Glutamatergic neuron (in vitro differentiated cells): ENCODE measurements around the gene TCFL5. TPM values are rescaled to one million over a fixed set of nuclear protein-coding genes. Genes with fewer than 3 reads are reported as not detected.

Experiments
- DNase-seq: peaks from one replicate; pipeline ENCODE4 v3.0.0; 2022
- H3K27ac Mint-ChIP-seq: one replicate; pipeline ENCODE4 v1.8.0; 2020; ENCODE audit warnings: mild to moderate bottlenecking, mixed read lengths, inconsistent platforms; ENCODE audit not compliant: unreplicated experiment
- H3K27me3 Mint-ChIP-seq: one replicate; pipeline ENCODE4 v1.8.0; 2020; ENCODE audit warnings: mild to moderate bottlenecking, moderate library complexity, mixed read lengths, inconsistent platforms; ENCODE audit not compliant: unreplicated experiment
- H3K36me3 Mint-ChIP-seq: one replicate; pipeline ENCODE4 v1.8.0; 2020; ENCODE audit warnings: mild to moderate bottlenecking, mixed read lengths, inconsistent platforms; ENCODE audit not compliant: unreplicated experiment
- H3K4me1 Mint-ChIP-seq: one replicate; pipeline ENCODE4 v1.8.0; 2020; ENCODE audit warnings: mild to moderate bottlenecking, low read depth, mixed read lengths, inconsistent platforms; ENCODE audit not compliant: unreplicated experiment
- H3K4me3 Mint-ChIP-seq: one replicate; pipeline ENCODE4 v1.8.0; 2020; ENCODE audit warnings: mild to moderate bottlenecking, mixed read lengths, inconsistent platforms; ENCODE audit not compliant: unreplicated experiment
- H3K9me3 Mint-ChIP-seq: one replicate; pipeline ENCODE4 v1.8.0; 2020; ENCODE audit warnings: mild to moderate bottlenecking, moderate library complexity, mixed read lengths, inconsistent platforms; ENCODE audit not compliant: unreplicated experiment
- total RNA-seq: library from RNA; stranded (reverse); fragmentation: NEBNext Ultra II Directional; extraction: Animal tissue kit (Norgen Biotek cat#: 25700); gene quantifications from one replicate; pipeline ENCODE4 v1.2.1, GENCODE V29; 2021; ENCODE audit not compliant: unreplicated experiment
- TF ChIP-seq, protein P1 (sequence below): fragments of 200-600 bp; sonication (generic); IDR thresholded peaks from one replicate; pipeline ENCODE4 v1.5.0; 2021; ENCODE audit not compliant: partially characterized antibody, unreplicated experiment

The TCFL5 gene
- total RNA-seq, 1 donor from 2014 or later = 12.6 TPM

DNA sequence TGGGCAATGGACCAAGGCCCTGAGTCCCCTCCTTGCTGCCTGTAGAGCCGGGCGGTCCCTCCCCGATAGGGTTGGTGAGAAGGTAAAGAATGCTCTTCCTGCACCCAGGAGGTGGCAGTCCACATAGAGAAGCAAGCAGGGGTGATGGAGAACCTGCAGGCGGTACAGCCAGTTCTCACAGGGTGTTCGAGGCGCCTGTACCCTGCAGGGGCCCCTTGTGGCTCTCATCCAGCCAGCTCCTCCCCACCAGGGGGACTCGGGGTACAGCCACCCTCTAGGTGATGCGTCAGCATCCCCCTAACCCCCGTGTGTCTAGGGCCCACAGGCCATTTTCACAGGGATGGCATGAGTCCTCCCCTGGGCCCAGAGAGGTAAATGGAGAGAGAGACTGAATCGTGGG, 49.9 kb downstream of the TCFL5 start:
- Mint-ChIP-seq H3K4me3 (no peak overlapping the region), H3K36me3 (no peaks in the 10 kb centered on the region), H3K9me3 (no peaks in the 10 kb centered on the region), H3K4me1 (peaks cover 2% of the 10 kb centered on the region), H3K27ac (no peak overlapping the region), H3K27me3 (peaks cover 6% of the 10 kb centered on the region)
- TF ChIP-seq, protein P1, sequence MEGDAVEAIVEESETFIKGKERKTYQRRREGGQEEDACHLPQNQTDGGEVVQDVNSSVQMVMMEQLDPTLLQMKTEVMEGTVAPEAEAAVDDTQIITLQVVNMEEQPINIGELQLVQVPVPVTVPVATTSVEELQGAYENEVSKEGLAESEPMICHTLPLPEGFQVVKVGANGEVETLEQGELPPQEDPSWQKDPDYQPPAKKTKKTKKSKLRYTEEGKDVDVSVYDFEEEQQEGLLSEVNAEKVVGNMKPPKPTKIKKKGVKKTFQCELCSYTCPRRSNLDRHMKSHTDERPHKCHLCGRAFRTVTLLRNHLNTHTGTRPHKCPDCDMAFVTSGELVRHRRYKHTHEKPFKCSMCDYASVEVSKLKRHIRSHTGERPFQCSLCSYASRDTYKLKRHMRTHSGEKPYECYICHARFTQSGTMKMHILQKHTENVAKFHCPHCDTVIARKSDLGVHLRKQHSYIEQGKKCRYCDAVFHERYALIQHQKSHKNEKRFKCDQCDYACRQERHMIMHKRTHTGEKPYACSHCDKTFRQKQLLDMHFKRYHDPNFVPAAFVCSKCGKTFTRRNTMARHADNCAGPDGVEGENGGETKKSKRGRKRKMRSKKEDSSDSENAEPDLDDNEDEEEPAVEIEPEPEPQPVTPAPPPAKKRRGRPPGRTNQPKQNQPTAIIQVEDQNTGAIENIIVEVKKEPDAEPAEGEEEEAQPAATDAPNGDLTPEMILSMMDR = no peak
- DNase-seq = no peak

DNA sequence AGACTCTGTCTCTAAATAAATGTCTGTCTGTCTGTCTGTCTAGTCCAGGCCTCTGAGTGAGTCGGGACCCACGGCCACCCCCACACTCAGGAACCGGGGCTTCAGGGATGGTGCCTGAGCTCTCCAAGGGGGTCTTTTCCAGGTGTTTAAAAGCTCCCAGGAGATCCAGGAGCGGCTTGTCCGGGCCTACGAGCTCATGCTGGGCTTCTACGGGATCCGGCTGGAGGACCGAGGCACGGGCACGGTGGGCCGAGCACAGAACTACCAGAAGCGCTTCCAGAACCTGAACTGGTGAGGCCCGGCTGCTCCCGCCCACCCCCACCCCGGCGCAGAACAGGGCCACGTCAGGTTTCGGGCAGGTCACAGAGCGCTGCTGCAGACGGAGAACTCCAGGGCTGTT, 50.3 kb downstream of the TCFL5 start:
- H3K4me3 Mint-ChIP-seq = no peak overlapping the region
- H3K27ac Mint-ChIP-seq = no peak overlapping the region
- H3K27me3 Mint-ChIP-seq = peaks cover 7% of the 10 kb centered on the region
- H3K9me3 Mint-ChIP-seq = no peaks in the 10 kb centered on the region
- no peak for DNase-seq
- H3K36me3 Mint-ChIP-seq = no peaks in the 10 kb centered on the region
- TF ChIP-seq, protein P1 = no peak
- peaks cover 3% of the 10 kb centered on the region for H3K4me1 Mint-ChIP-seq

DNA sequence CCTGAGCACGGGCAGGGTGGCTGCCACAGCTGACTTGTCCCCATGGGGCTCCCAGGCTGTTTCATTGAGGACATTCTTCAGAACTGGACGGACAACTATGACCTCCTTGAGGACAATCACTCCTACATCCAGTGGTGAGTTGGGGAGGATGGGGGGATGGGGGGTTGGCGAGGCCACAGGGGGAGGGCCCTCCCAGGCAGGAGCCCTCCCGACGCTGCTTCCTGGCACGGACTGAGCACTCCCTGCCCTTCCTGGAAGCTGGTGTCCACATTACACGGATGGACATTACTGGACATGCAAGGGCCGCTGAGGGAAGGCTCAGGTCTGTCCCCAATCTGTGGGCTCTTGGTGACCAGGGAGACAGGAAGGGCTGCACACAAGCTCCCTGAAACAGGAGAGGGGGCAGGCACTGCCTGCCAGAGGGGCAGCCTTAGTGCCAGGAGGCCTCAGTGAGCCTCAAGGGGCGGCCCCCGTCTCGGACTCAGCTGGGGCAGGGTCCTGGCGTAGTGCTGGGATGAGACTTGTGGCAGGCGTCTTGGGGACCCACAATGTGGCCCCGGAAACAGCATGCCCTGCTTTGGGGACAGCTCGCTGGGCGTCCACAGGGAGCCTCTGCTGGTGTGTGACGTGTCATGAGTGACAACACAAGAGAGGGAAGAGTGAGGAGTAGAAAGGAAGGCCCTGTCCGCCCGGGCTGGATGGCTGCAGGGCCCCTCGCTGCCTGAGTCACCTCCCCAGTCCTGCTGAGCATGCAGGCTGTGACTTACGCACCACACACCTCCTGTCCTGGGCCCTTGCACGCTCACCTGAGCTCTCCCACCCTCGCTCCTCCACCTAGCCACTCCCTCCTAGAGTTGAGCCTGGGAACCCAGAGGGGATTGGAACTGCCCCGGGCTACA, 51.8 kb downstream of the TCFL5 start:
- no peak for DNase-seq
- no peaks in the 10 kb centered on the region for H3K36me3 Mint-ChIP-seq
- H3K27me3 Mint-ChIP-seq = peaks cover 4% of the 10 kb centered on the region

DNA sequence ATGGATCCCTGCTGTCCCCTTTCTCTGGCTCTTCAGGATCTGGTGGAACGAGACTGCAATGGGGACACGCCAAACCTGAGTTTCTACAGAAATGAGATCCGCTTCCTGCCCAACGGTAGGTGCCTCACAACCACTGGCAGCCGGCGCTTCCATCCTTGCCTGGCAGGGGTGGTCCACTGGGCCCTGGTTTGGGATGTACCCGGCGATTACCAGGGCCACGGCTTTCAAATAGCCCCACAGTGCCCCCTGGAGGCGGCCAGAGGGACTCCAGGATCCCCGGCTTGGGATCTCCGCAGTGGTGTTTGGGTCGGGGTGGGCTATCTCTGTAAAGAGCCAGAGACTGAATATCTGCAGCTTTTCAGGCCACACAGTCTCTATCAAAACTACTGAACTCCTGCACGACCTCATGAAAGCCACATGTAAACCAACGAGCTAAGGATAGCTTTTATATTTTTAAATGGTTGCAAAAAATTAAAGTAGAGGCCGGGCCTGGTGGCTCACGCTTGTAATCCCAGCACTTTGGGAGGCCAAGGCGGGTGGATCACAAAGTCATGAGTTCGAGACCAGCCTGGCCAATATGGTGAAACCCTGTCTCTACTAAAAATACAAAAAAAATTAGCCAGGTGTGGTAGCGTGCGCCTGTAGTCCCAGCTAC, 53.3 kb downstream of the TCFL5 start:
- H3K4me1 Mint-ChIP-seq = peaks cover 9% of the 10 kb centered on the region
- H3K36me3 Mint-ChIP-seq = no peaks in the 10 kb centered on the region
- H3K27me3 Mint-ChIP-seq = peaks cover 6% of the 10 kb centered on the region
- peak; percentile 85 for DNase-seq
- peak overlapping the region; percentile 32 for H3K4me3 Mint-ChIP-seq
- no peak overlapping the region for H3K27ac Mint-ChIP-seq
- peaks cover 2% of the 10 kb centered on the region for H3K9me3 Mint-ChIP-seq
- TF ChIP-seq, protein P1 = peak; percentile 90

More for the DNA sequence above, 51.8 kb downstream of the TCFL5 start:
- Mint-ChIP-seq H3K4me3 (no peak overlapping the region), H3K4me1 (peaks cover 7% of the 10 kb centered on the region), H3K27ac (no peak overlapping the region), H3K9me3 (no peaks in the 10 kb centered on the region)
- TF ChIP-seq, protein P1 = no peak
